DOHH2 (cell line): ENCODE results near the gene TRHDE.

ENCODE experiments used
- CTCF ChIP-seq: fragments of 200-600 bp; sonication (generic); IDR thresholded peaks from one replicate; pipeline ENCODE4 v1.5.1; 2014; ENCODE audit warnings: antibody characterized with exemption, mild to moderate bottlenecking, low read depth, low read length; ENCODE audit not compliant: poor library complexity, severe bottlenecking
- EZH2phosphoT487 ChIP-seq: fragments of 200-600 bp; sonication (generic); IDR thresholded peaks from 2 replicates; pipeline ENCODE4 v1.6.1; 2017; ENCODE audit warnings: borderline replicate concordance, mild to moderate bottlenecking, antibody characterized with exemption, low read length, moderate library complexity, mixed read lengths

DNA sequence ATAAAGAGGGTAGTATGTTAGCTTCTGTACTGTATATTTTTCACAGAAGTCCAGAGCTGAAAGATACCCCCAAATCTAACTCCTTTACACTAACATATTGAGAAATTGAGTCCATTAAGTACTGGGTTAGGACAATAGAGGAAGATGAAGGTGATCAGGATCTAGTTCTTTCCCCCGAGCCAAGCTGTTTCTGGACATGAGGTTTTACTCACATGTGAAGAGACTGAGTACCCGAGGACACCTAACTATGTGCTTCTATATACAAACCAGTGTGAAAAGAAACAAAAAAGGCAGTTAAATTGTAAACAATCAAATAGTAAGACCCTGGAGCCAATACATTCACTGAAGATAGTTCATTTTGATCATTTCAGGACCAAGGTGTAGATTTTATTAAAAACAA lies 3.8 kb upstream of the TRHDE start:
- TF ChIP-seq CTCF: no peak
- no peak for TF ChIP-seq EZH2phosphoT487
